Stomach (tissue), 19 donors: ENCODE data around the gene VDAC2. TPM values are rescaled to one million over a fixed set of nuclear protein-coding genes. Genes with fewer than 3 reads are reported as not detected.
A peak's percentile ranks its signal among the peaks of the same experiment; 100 is the strongest.

Experiments
- DNase-seq, 2 donors: peaks; one replicate each; pipeline versions ENCODE4 v3.0.0 to v3.0.0-alpha.2; 2013 to 2019
- H3K27ac ChIP-seq, 5 donors: fragments of 200-600 bp in 4 of 5; sonication (generic) in 4 of 5; one replicate each; pipeline ENCODE4 v1.5.1; 2013 to 2019; ENCODE audit warnings: mild to moderate bottlenecking in 1 of 5, moderate library complexity in 1 of 5
- H3K27me3 ChIP-seq, 3 donors: fragments of 200-600 bp; sonication (generic); one replicate each; pipeline ENCODE4 v1.5.1; 2017 to 2019; ENCODE audit warnings: mixed run types in 1 of 3
- H3K36me3 ChIP-seq, 4 donors: fragments of 200-600 bp; sonication (generic); 1 replicate in 3 of 4; 2 replicates in 1 of 4; pipeline ENCODE4 v1.5.1; 2016 to 2019
- H3K4me1 ChIP-seq, 4 donors: fragments of 200-600 bp; sonication (generic); one replicate each; pipeline ENCODE4 v1.5.1; 2016 to 2019
- H3K4me3 ChIP-seq, 4 donors: fragments of 200-600 bp; sonication (generic) in 3 of 4; one replicate each; pipeline ENCODE4 v1.5.1; 2016 to 2019; ENCODE audit warnings: mild to moderate bottlenecking in 1 of 4
- H3K9me3 ChIP-seq, 4 donors: fragments of 200-600 bp; sonication (generic); one replicate each; pipeline ENCODE4 v1.5.1; 2016 to 2019
- EP300 ChIP-seq: sonication (generic); formaldehyde crosslinking; IDR thresholded peaks from one replicate; pipeline ENCODE4 v1.6.1; 2017; ENCODE audit warnings: antibody characterized with exemption
- POLR2A ChIP-seq, 4 donors: fragments of 450-650 bp; IDR thresholded peaks; one replicate each; pipeline ENCODE4 v1.6.1; 2016; ENCODE audit warnings: antibody characterized with exemption in 4 of 4, control low read depth in 2 of 4, mild to moderate bottlenecking in 1 of 4, moderate library complexity in 1 of 4
- POLR2AphosphoS5 ChIP-seq, 3 donors: sonication (generic); formaldehyde crosslinking; IDR thresholded peaks; one replicate each; pipeline ENCODE4 v1.6.1; 2016; ENCODE audit warnings: antibody characterized with exemption in 3 of 3
- WGBS, 5 donors: extraction: QIAGEN DNeasy Blood & Tissue Kit in 3 of 5; methylation state at CpG; one replicate each; pipeline versions ENCODE4 v1.1.5 to v1.1.7; 2013 to 2018; 5-methylcytosine and 5-hydroxymethylcytosine counted together
- intact Hi-C: fragments of 100-400 bp; cut with DNase I; formaldehyde crosslinking; loops from one replicate; pipeline ENCODE4 v1.15.1; 2023; ENCODE audit warnings: low total_unique reads
- long read RNA-seq, 10 donors: transcript quantifications; one replicate each; lab custom pipeline, GENCODE V29; 2026
- polyA plus RNA-seq, 3 donors: library from polyadenylated mRNA; stranded (reverse); fragments of 200-250 nt; gene quantifications; one replicate each; pipeline ENCODE4 v1.2.3, GENCODE V29; 2013
- total RNA-seq, 5 donors: library from RNA; depleted of rRNA; stranded (reverse); fragments of >200 nt; gene quantifications; one replicate each; pipeline versions ENCODE4 v1.1.0 to v1.2.3, GENCODE V29; 2014 to 2016
- TF ChIP-seq, protein P1 (sequence below), 7 experiments: fragments of 450-650 bp in 4 of 7; fragments of 200-600 bp in 3 of 7; sonication (generic) in 3 of 7; IDR thresholded peaks; one replicate each; pipeline ENCODE4 v1.5.1; 2016 to 2019; ENCODE audit warnings: antibody characterized with exemption in 7 of 7, control low read depth in 2 of 7, mild to moderate bottlenecking in 1 of 7
- donor health status: healthy with polysubstance abuse.
- donor health status: Bipolar disorder and iron deficiency.
- donor health status: healthy.

The VDAC2 gene, protein sequence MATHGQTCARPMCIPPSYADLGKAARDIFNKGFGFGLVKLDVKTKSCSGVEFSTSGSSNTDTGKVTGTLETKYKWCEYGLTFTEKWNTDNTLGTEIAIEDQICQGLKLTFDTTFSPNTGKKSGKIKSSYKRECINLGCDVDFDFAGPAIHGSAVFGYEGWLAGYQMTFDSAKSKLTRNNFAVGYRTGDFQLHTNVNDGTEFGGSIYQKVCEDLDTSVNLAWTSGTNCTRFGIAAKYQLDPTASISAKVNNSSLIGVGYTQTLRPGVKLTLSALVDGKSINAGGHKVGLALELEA
- total RNA-seq (100 to 1,000 TPM in 3 of 5 donors, 10 to 100 TPM in 2; 44.3 to 149 (median 128) TPM), polyA plus RNA-seq (100 to 1,000 TPM; 140 to 202 (median 168) TPM)
- long read RNA-seq, donor 1, transcript VDAC2-203 (10 exons, 1,557 nt), result major isoform, 25 of 32 reads
- long read RNA-seq, donor 1, partial matches to known transcripts, result 5 of 32 reads
- long read RNA-seq, donor 1, other reads (novel, unspliced or antisense), result 0 of 32 reads
- long read RNA-seq, donor 2, transcript VDAC2-203 (10 exons, 1,557 nt), result major isoform, 52 of 61 reads
- long read RNA-seq, donor 2, partial matches to known transcripts, result 8 of 61 reads
- long read RNA-seq, donor 2, other reads (novel, unspliced or antisense), result 0 of 61 reads
- long read RNA-seq, donor 3, transcript VDAC2-203 (10 exons, 1,557 nt), result major isoform, 35 of 45 reads
- long read RNA-seq, donor 3, partial matches to known transcripts, result 8 of 45 reads
- long read RNA-seq, donor 3, other reads (novel, unspliced or antisense), result 0 of 45 reads
- long read RNA-seq, donor 4, transcript VDAC2-203 (10 exons, 1,557 nt), result major isoform, 8 of 8 reads
- long read RNA-seq, donor 4, partial matches to known transcripts, result 0 of 8 reads
- long read RNA-seq, donor 4, other reads (novel, unspliced or antisense), result 0 of 8 reads
- long read RNA-seq, donor 5, transcript VDAC2-203 (10 exons, 1,557 nt), result major isoform, 55 of 62 reads
- long read RNA-seq, donor 5, partial matches to known transcripts, result 7 of 62 reads
- long read RNA-seq, donor 5, other reads (novel, unspliced or antisense), result 0 of 62 reads
- long read RNA-seq, donor 6, transcript VDAC2-203 (10 exons, 1,557 nt), result major isoform, 101 of 147 reads
- long read RNA-seq, donor 6, partial matches to known transcripts, result 38 of 147 reads
- long read RNA-seq, donor 6, other reads (novel, unspliced or antisense), result 5 of 147 reads
- long read RNA-seq, donor 7, transcript VDAC2-203 (10 exons, 1,557 nt), result major isoform, 71 of 81 reads
- long read RNA-seq, donor 7, partial matches to known transcripts, result 9 of 81 reads
- long read RNA-seq, donor 7, other reads (novel, unspliced or antisense), result 0 of 81 reads
- long read RNA-seq, donor 8, transcript VDAC2-203 (10 exons, 1,557 nt), result major isoform, 64 of 107 reads
- long read RNA-seq, donor 8, partial matches to known transcripts, result 23 of 107 reads
- long read RNA-seq, donor 8, other reads (novel, unspliced or antisense), result 20 of 107 reads
- long read RNA-seq, donor 9, transcript VDAC2-203 (10 exons, 1,557 nt), result major isoform, 54 of 71 reads
- long read RNA-seq, donor 9, partial matches to known transcripts, result 13 of 71 reads
- long read RNA-seq, donor 9, other reads (novel, unspliced or antisense), result 0 of 71 reads
- long read RNA-seq, donor 10, transcript VDAC2-203 (10 exons, 1,557 nt), result major isoform, 23 of 28 reads
- long read RNA-seq, donor 10, partial matches to known transcripts, result 5 of 28 reads
- long read RNA-seq, donor 10, other reads (novel, unspliced or antisense), result 0 of 28 reads

DNA sequence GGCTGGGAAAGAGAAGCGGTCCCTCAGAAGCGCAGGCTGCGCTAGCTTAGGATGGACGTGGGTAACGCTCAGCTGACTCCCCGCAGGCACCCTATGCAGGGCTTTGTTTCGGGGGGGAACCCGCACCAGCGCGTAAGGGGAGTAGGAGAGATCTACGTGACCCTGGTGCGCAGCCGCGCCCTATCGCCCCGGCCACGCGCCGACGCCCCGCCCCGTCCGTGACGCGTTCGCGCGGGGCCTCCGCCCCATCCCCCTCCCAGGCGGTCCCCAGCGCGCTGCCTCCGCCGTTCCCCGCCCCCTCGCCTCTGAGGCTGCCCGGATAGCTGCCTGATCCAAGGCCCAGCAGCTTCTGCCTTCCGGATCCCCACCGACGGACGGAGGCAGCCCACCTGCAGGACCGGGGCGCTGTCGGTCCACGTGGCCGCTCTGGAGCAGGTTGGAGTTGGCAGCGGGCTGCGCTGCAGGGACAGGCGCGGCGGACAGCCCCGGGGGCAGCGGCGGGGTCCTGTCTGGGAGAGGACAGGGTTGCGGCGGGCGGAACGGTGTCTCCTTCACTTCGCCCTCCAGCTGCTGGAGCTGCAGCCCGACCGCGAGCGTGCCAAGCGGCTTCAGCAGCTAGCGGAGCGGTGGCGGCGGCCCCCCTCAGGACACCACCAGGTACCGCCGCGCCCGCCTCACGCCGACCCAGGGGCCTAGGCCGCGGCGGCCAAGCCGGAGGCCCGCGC lies at the start of gene VDAC2:
TSS of gene VDAC2 (plus strand) at position 515 of the 725 bp plus-strand sequence. CDS start 363 bp downstream, outside the sequence.
- WGBS, 5 donors, result 0 to 1% (median 0%) methylated on average over 26 to 80 of the region's 80 CpGs
- intact Hi-C loops, result no loop called here
- peak; percentile 92 to 97 for DNase-seq
- H3K9me3 ChIP-seq, result no peaks in the 10 kb centered on the region
- no peaks in the 10 kb centered on the region for H3K27me3 ChIP-seq
- TF ChIP-seq, protein P1, sequence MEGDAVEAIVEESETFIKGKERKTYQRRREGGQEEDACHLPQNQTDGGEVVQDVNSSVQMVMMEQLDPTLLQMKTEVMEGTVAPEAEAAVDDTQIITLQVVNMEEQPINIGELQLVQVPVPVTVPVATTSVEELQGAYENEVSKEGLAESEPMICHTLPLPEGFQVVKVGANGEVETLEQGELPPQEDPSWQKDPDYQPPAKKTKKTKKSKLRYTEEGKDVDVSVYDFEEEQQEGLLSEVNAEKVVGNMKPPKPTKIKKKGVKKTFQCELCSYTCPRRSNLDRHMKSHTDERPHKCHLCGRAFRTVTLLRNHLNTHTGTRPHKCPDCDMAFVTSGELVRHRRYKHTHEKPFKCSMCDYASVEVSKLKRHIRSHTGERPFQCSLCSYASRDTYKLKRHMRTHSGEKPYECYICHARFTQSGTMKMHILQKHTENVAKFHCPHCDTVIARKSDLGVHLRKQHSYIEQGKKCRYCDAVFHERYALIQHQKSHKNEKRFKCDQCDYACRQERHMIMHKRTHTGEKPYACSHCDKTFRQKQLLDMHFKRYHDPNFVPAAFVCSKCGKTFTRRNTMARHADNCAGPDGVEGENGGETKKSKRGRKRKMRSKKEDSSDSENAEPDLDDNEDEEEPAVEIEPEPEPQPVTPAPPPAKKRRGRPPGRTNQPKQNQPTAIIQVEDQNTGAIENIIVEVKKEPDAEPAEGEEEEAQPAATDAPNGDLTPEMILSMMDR (IDR thresholded peaks at IDR 0.05), result peak in 1 of 7 experiments; percentile 30
- TF ChIP-seq EP300 (no peak), POLR2AphosphoS5 (IDR thresholded peaks at IDR 0.05) (peak; percentile 60 to 91 (median 91)), POLR2A (IDR thresholded peaks at IDR 0.05) (peak in 1 of 4 donors; percentile 66)
- peak within 1 kb of the TSS; percentile 69 to 97 (median 88) for H3K4me3 ChIP-seq
- peaks cover 24 to 36% (median 31%) of the 10 kb centered on the region in 4 donors for H3K36me3 ChIP-seq
- H3K4me1 ChIP-seq, result peaks cover 33 to 64% (median 41%) of the 10 kb centered on the region in 4 donors
- H3K27ac ChIP-seq, result peak within 1 kb of the TSS; percentile 86 to 99 (median 99)

DNA sequence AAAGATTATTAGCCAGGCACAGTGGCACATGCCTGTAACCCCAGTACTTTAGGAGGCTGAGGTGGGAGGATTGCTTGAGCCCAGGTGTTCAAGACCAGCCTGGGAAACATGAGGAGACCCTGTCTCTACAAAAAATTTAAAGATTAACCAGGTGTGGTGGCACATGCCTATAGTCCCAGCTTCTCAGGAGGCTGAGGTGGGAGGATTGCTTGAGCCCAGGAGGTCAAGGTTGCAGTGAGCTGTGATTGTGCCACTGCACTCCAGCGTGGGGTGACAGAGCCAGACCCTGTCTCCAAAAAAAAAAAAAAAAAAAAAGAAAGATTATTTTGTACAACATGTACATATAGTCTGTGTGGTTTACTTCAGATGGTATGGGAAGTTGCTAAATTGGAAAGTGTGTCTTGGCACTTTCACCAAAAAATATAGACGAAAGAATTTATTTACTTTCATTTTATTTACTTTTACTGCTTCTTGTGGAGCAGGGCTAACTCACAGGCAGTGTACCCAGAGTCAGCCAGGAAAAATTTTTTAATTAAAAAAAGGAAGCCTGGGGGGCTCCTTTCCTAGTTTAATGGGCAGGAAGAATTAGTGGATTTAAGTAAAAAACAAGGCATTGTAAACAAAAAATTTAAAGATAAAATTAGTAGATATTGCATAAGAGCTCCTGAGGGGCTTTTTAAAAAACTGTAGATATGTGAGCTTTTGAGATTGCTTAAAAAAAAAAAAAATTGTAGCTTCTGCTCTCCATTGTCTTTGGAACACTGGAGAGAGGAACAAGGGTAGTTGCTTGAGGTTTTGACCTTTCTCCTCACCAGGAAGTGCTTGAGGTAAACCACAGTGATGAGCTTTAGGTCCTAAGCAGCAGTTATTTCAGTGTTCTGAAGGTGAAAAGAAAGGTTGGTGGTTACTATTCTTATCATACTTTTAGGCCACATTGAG lies 44.6 kb upstream of the VDAC2 start:
- peak in 1 of 2 donors; percentile 32 for DNase-seq
- intact Hi-C loops, result no loop called here
- 24 to 46% (median 34%) methylated on average over 2 of the region's 2 CpGs for WGBS, 5 donors
- Histone ChIP-seq H3K36me3 (peaks cover 0 to 50% (median 35%) of the 10 kb centered on the region in 4 donors), H3K4me3 (no peak overlapping the region), H3K9me3 (no peaks in the 10 kb centered on the region), H3K27me3 (no peaks in the 10 kb centered on the region), H3K27ac (peak overlapping the region in 1 of 5 donors; percentile 11), H3K4me1 (peaks cover 0 to 23% (median 14%) of the 10 kb centered on the region in 4 donors)
- TF ChIP-seq EP300, result no peak
- no peak for TF ChIP-seq POLR2A (IDR thresholded peaks at IDR 0.05)
- no peak for TF ChIP-seq POLR2AphosphoS5 (IDR thresholded peaks at IDR 0.05)
- TF ChIP-seq, protein P1 (IDR thresholded peaks at IDR 0.05), result no peak

DNA sequence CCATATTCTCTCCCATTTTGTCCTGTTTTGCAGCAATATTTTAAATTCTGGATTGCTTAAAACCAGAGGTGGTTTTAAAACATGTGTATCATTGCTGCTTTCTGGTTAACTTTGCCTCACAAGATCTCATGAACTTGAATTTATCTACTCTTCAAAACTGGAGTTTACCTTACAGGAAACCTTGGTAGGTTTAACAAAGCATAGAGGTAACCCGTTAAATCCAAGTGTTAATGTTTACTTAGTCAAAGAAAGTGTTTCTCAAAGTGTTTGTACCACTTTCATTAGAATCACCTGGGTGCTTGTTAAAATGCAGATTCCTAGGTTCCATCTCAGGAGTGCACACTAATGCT lies 44.0 kb upstream of the VDAC2 start:
- no peaks in the 10 kb centered on the region for H3K27me3 ChIP-seq
- H3K36me3 ChIP-seq, result peaks cover 0 to 56% (median 38%) of the 10 kb centered on the region in 4 donors
- peak overlapping the region in 1 of 5 donors; percentile 11 for H3K27ac ChIP-seq
- no peaks in the 10 kb centered on the region for H3K9me3 ChIP-seq
- 23 to 44% (median 29%) methylated on average over 1 of the region's 1 CpG for WGBS, 5 donors
- no peak for DNase-seq
- peaks cover 0 to 23% (median 14%) of the 10 kb centered on the region in 4 donors for H3K4me1 ChIP-seq
- TF ChIP-seq, protein P1 (IDR thresholded peaks at IDR 0.05), result no peak
- TF ChIP-seq EP300, result no peak
- no peak for TF ChIP-seq POLR2AphosphoS5 (IDR thresholded peaks at IDR 0.05)
- no peak for TF ChIP-seq POLR2A (IDR thresholded peaks at IDR 0.05)
- no peak overlapping the region for H3K4me3 ChIP-seq
- intact Hi-C loops, result no loop called here
